ENCODE results near the gene MVD. TPM values are rescaled to one million over a fixed set of nuclear protein-coding genes. Genes with fewer than 3 reads are reported as not detected.

MVD gene
- total RNA-seq, 1 experiment from 2014 or later = 38.3 TPM

- ChIA-PET CTCF (interaction anchor here (0.6 kb wide), 1 partner anchor 29 kb away, joined by 3 read pairs; no protein-coding TSS in a partner anchor), POLR2A (ENCODE audit: unreplicated experiment) (no interaction called here)
- peaks cover 58% of the 10 kb centered on the region for H3K79me2 ChIP-seq (ENCODE audit: low read length)
- H3K4me1 ChIP-seq (ENCODE audit: insufficient read depth, low read length) = 0 out of 2 replicates have a peak, but pooled peaks cover 4% of the 10 kb centered on the region
- no peaks in the 10 kb centered on the region for H3K9me2 ChIP-seq (replicated peaks; ENCODE audit: low read length)
- ATAC-seq = no peak
- H3K4me3 ChIP-seq (ENCODE audit: low read length) = peak overlapping the region; percentile 97
- H3K9me3 ChIP-seq (ENCODE audit: low read length) = no peaks in the 10 kb centered on the region
- BruUV-seq (replicated peaks) = TSS peak; percentile 53
- no peaks in the 10 kb centered on the region for H3F3A ChIP-seq (ENCODE audit: low read length, unreplicated experiment)
- peak overlapping the region; percentile 74; the same call in 1 of the 2 replicates for H2AFZ ChIP-seq (ENCODE audit: low read length)
- H3K36me3 ChIP-seq (ENCODE audit: low read depth, low read length) = no peaks in the 10 kb centered on the region
- H3K9ac ChIP-seq (ENCODE audit: low read length) = peak overlapping the region; percentile 95
- DNase-seq = no peak
- peak overlapping the region; percentile 97 for H3K4me2 ChIP-seq (ENCODE audit: low read length)
- no peaks in the 10 kb centered on the region for H3K27me3 ChIP-seq (ENCODE audit: low read length)
- TF ChIP-seq EZH2 (IDR thresholded peaks at IDR 0.05; ENCODE audit: low read length, unreplicated experiment) (no peak), EZH2phosphoT487 (IDR thresholded peaks at IDR 0.05; ENCODE audit: borderline replicate concordance, low read length) (no peak), CTCF (conservative IDR thresholded peaks at IDR 0.05; ENCODE audit: low read depth, low read length) (no peak)
- H3K27ac ChIP-seq (ENCODE audit: low read length) = peak overlapping the region; percentile 32; the same call in 1 of the 2 replicates
- H4K20me1 ChIP-seq (ENCODE audit: low read length) = no peaks in the 10 kb centered on the region
- intact Hi-C loops (cut with micrococcal nuclease) = no loop called here
Measured at GRCh38 chr16:88706965-88707826, 44.3 kb upstream of the MVD start.

- Histone ChIP-seq H3K79me2 (ENCODE audit: low read length) (peaks cover 52% of the 10 kb centered on the region), H3K4me1 (ENCODE audit: insufficient read depth, low read length) (peaks cover 6% of the 10 kb centered on the region; the same call in 1 of the 2 replicates), H3F3A (ENCODE audit: low read length, unreplicated experiment) (no peaks in the 10 kb centered on the region), H3K27me3 (ENCODE audit: low read length) (no peaks in the 10 kb centered on the region), H3K27ac (ENCODE audit: low read length) (peak within 1 kb of the TSS; percentile 32; the same call in 1 of the 2 replicates), H3K9ac (ENCODE audit: low read length) (peak within 1 kb of the TSS; percentile 95), H2AFZ (ENCODE audit: low read length) (peak within 1 kb of the TSS; percentile 74), H4K20me1 (ENCODE audit: low read length) (no peaks in the 10 kb centered on the region), H3K9me2 (replicated peaks; ENCODE audit: low read length) (no peaks in the 10 kb centered on the region), H3K36me3 (ENCODE audit: low read depth, low read length) (no peaks in the 10 kb centered on the region), H3K4me3 (ENCODE audit: low read length) (peak within 1 kb of the TSS; percentile 97), H3K9me3 (ENCODE audit: low read length) (no peaks in the 10 kb centered on the region), H3K4me2 (ENCODE audit: low read length) (peak within 1 kb of the TSS; percentile 97)
- ChIA-PET POLR2A (ENCODE audit: unreplicated experiment) (no interaction called here), CTCF (no interaction called here)
- peak; percentile 79 for ATAC-seq
- DNase-seq = peak; percentile 88
- intact Hi-C loops (cut with micrococcal nuclease) = no loop called here
- no peak for TF ChIP-seq EZH2 (IDR thresholded peaks at IDR 0.05; ENCODE audit: low read length, unreplicated experiment)
- TF ChIP-seq CTCF (conservative IDR thresholded peaks at IDR 0.05; ENCODE audit: low read depth, low read length) = no peak
- BruUV-seq (replicated peaks) = no TSS peak
Measured at GRCh38 chr16:88706229-88706964, 43.5 kb upstream of the MVD start, which contains the start of the genes CTU2 and RNF166. TSS of gene CTU2 (plus strand) at chr16:88706503. CDS start at chr16:88706531, 28 bp downstream. TSS of gene RNF166 (minus strand) at chr16:88706408. CDS start at chr16:88706325, 83 bp downstream.
